Ovary (tissue), 9 donors: ENCODE measurements around the gene CTNND2. TPM values are rescaled to one million over a fixed set of nuclear protein-coding genes. Genes with fewer than 3 reads are reported as not detected.

Experiments used
- DNase-seq, 5 donors: peaks; one replicate each; pipeline ENCODE4 v3.0.0-alpha.2; 2019 to 2020
- H3K27ac ChIP-seq, 2 donors: fragments of 200-600 bp; one replicate each; pipeline versions ENCODE4 v1.5.1 to v1.8.0; 2019 to 2022
- H3K27me3 ChIP-seq: fragments of 200-600 bp; one replicate; pipeline ENCODE4 v1.8.0; 2022
- H3K36me3 ChIP-seq: fragments of 200-600 bp; sonication (generic); one replicate; pipeline ENCODE4 v1.5.1; 2019
- H3K4me1 ChIP-seq: one replicate; pipeline ENCODE4 v1.8.1; 2013; ENCODE audit warnings: mild to moderate bottlenecking, moderate library complexity; ENCODE audit not compliant: insufficient read depth
- H3K4me3 ChIP-seq: fragments of 200-600 bp; sonication (generic); one replicate; pipeline ENCODE4 v1.5.1; 2017
- H3K9me3 ChIP-seq, 2 donors: fragments of 200-600 bp in 1 of 2; sonication (generic) in 1 of 2; one replicate each; pipeline versions ENCODE4 v1.5.1 to v1.8.1; 2013 to 2019; ENCODE audit warnings: mild to moderate bottlenecking in 1 of 2, moderate library complexity in 1 of 2
- CTCF ChIP-seq, 3 donors: fragments of 450-650 bp in 2 of 3; fragments of 200-600 bp in 1 of 3; IDR thresholded peaks; one replicate each; pipeline versions ENCODE4 v1.5.1 to v1.8.0; 2016 to 2022; ENCODE audit warnings: antibody characterized with exemption in 3 of 3, mild to moderate bottlenecking in 1 of 3
- EP300 ChIP-seq: sonication (generic); formaldehyde crosslinking; IDR thresholded peaks from one replicate; pipeline ENCODE4 v1.6.1; 2017; ENCODE audit warnings: antibody characterized with exemption
- POLR2A ChIP-seq: fragments of 450-650 bp; IDR thresholded peaks from one replicate; pipeline ENCODE4 v1.6.1; 2017; ENCODE audit warnings: antibody characterized with exemption, mild to moderate bottlenecking, moderate library complexity
- WGBS, 3 donors: extraction: QIAGEN DNeasy Blood & Tissue Kit in 1 of 3; methylation state at CpG; one replicate each; pipeline versions ENCODE4 v1.1.5 to v1.1.7; 2013 to 2017; 5-methylcytosine and 5-hydroxymethylcytosine counted together
- intact Hi-C, 4 donors: fragments of 100-400 bp; cut with DNase I; formaldehyde crosslinking; loops; one replicate each; pipeline versions ENCODE4 v1.11.0 to v1.15.1; 2022 to 2023
- polyA plus RNA-seq, 2 donors: library from polyadenylated mRNA; stranded (reverse); fragments of 200-250 nt in 1 of 2; fragments of 350-450 nt in 1 of 2; fragmentation: Illumina TruSeq in 1 of 2; extraction: RNeasy Lipid Tissue Mini Kit (QIAGEN cat#74804) in 1 of 2; gene quantifications; one replicate each; pipeline ENCODE4 v1.2.3, GENCODE V29; 2013 to 2014
- total RNA-seq, 7 donors: library from RNA; depleted of rRNA in 2 of 7; stranded (reverse); fragments of >200 nt in 2 of 7; fragmentation: NEBNext Ultra II Directional in 3 of 7; extraction: Animal tissue kit (Norgen Biotek cat#: 25700) in 3 of 7; gene quantifications; one replicate each; pipeline versions ENCODE4 v1.1.0 to v1.2.4, GENCODE V29; 2016 to 2023
- donor health status: DM: no; HTN: no; CAD: no; lungs with moderate emphysema.
- donor health status: DM: no; HTN: no; CAD: no.
- donor health status: Bipolar disorder and iron deficiency.
- donor health status: DM: yes; HTN: yes; CAD: no.
- donor health status: DM: no; HTN: no; CAD: no.
- donor health status: DM: yes; HTN: yes; CAD: no.

CTNND2 gene
- total and polyA plus RNA-seq, 9 donors, result 0.52 to 13.2 (median 2.3) TPM

- Histone ChIP-seq H3K4me3 (no peak overlapping the region), H3K9me3 (no peaks in the 10 kb centered on the region), H3K27me3 (no peaks in the 10 kb centered on the region), H3K36me3 (no peaks in the 10 kb centered on the region), H3K4me1 (no peaks in the 10 kb centered on the region), H3K27ac (no peak overlapping the region)
- TF ChIP-seq EP300 (no peak), CTCF (IDR thresholded peaks at IDR 0.05) (no peak), POLR2A (no peak)
- intact Hi-C loops, result no loop called here
- WGBS, 3 donors, result 80 to 83% (median 81%) methylated on average over 4 of the region's 4 CpGs
- no peak for DNase-seq
Observed at GRCh38 chr5:11197726-11198125, 706.5 kb downstream of the CTNND2 start.

GRCh38 chr5:11191673-11192072 is 712.6 kb downstream of the CTNND2 start:
- no peak for TF ChIP-seq POLR2A
- no peak for TF ChIP-seq EP300
- no peak for TF ChIP-seq CTCF (IDR thresholded peaks at IDR 0.05)
- Histone ChIP-seq H3K4me3 (no peak overlapping the region), H3K36me3 (no peaks in the 10 kb centered on the region), H3K9me3 (no peaks in the 10 kb centered on the region), H3K27me3 (no peaks in the 10 kb centered on the region), H3K27ac (no peak overlapping the region), H3K4me1 (no peaks in the 10 kb centered on the region)
- DNase-seq, result no peak
- intact Hi-C loops, result loop anchor here in 1 of 4 donors (2.0 kb wide), 1 partner anchor 39 kb away; no protein-coding TSS in a partner anchor
- 68 to 77% (median 69%) methylated on average over 7 of the region's 7 CpGs for WGBS, 3 donors

GRCh38 chr5:11182441-11183080 is 721.7 kb downstream of the CTNND2 start:
- Histone ChIP-seq H3K27me3 (no peaks in the 10 kb centered on the region), H3K4me3 (no peak overlapping the region), H3K4me1 (no peaks in the 10 kb centered on the region), H3K9me3 (no peaks in the 10 kb centered on the region), H3K27ac (no peak overlapping the region), H3K36me3 (no peaks in the 10 kb centered on the region)
- WGBS, 3 donors, result 51 to 55% (median 54%) methylated on average over 3 of the region's 3 CpGs
- DNase-seq, result no peak
- no peak for TF ChIP-seq EP300
- TF ChIP-seq CTCF (IDR thresholded peaks at IDR 0.05), result no peak
- no peak for TF ChIP-seq POLR2A
- intact Hi-C loops, result no loop called here

- H3K9me3 ChIP-seq, result no peaks in the 10 kb centered on the region
- intact Hi-C loops, result no loop called here
- no peak for DNase-seq
- H3K36me3 ChIP-seq, result no peaks in the 10 kb centered on the region
- no peak overlapping the region for H3K27ac ChIP-seq
- H3K4me1 ChIP-seq, result no peaks in the 10 kb centered on the region
- TF ChIP-seq POLR2A, result no peak
- TF ChIP-seq CTCF (IDR thresholded peaks at IDR 0.05), result no peak
- TF ChIP-seq EP300, result no peak
- H3K27me3 ChIP-seq, result no peaks in the 10 kb centered on the region
- H3K4me3 ChIP-seq, result no peak overlapping the region
- 72 to 91% (median 81%) methylated on average over 5 of the region's 5 CpGs for WGBS, 3 donors
Observed at GRCh38 chr5:11181940-11182339, 722.3 kb downstream of the CTNND2 start.
